Esophagus squamous epithelium (tissue), 4 donors: ENCODE results near the gene PRKN.

Experiments
- CTCF ChIP-seq, 6 experiments: fragments of 450-650 bp in 4 of 6; fragments of 200-600 bp in 2 of 6; sonication (generic) in 2 of 6; IDR thresholded peaks; one replicate each; pipeline ENCODE4 v1.5.1; 2016 to 2019; ENCODE audit warnings: antibody characterized with exemption in 6 of 6, mild to moderate bottlenecking in 4 of 6, moderate library complexity in 4 of 6
- POLR2A ChIP-seq, 4 donors: fragments of 450-650 bp; IDR thresholded peaks; one replicate each; pipeline ENCODE4 v1.6.1; 2017; ENCODE audit warnings: antibody characterized with exemption in 4 of 4, mild to moderate bottlenecking in 4 of 4, moderate library complexity in 3 of 4

GRCh38 chr6:161479376-161479775 is 1248.2 kb downstream of the PRKN start:
- TF ChIP-seq POLR2A (IDR thresholded peaks at IDR 0.05) (no peak), CTCF (IDR thresholded peaks at IDR 0.05) (no peak)
